ENCODE data around the gene CALML6. TPM values are rescaled to one million over a fixed set of nuclear protein-coding genes. Genes with fewer than 3 reads are reported as not detected.
A peak's percentile ranks its signal among the peaks of the same experiment; 100 is the strongest.

The CALML6 gene
- total and polyA plus RNA-seq, 2 of the 8 experiments (the other 6 are each of a cell fraction or from before 2014, with no cell fraction given): 0.54 to 1.3 TPM

- TF ChIP-seq ZNF274 (IDR thresholded peaks at IDR 0.05; ENCODE audit: borderline replicate concordance, extremely low read depth, low read length): no peak
- TF ChIP-seq TCF12 (IDR thresholded peaks at IDR 0.05; ENCODE audit: low read depth, low read length): no peak
- TF ChIP-seq SIRT6 (IDR thresholded peaks at IDR 0.05; ENCODE audit: low read length): no peak
- peak; percentile 55 to 85; a peak in 1 of 4 replicates for TF ChIP-seq HDAC2 (IDR thresholded peaks at IDR 0.05; ENCODE audit: borderline replicate concordance in 1 of 2, low read depth in 2 of 2, low read length in 2 of 2)
- TF ChIP-seq EZH2 (IDR thresholded peaks at IDR 0.05; ENCODE audit: low read depth, low read length, severe bottlenecking): no peak
- TF ChIP-seq RXRA (IDR thresholded peaks at IDR 0.05; ENCODE audit: insufficient read depth, low read depth, low read length): no peak
- TF ChIP-seq BRCA1 (IDR thresholded peaks at IDR 0.05; ENCODE audit: low read depth, low read length): no peak
- no peak for TF ChIP-seq SRF (IDR thresholded peaks at IDR 0.05; ENCODE audit: low read depth, low read length)
- no peak for TF ChIP-seq KDM4A (IDR thresholded peaks at IDR 0.05; ENCODE audit: low read depth, low read length, severe bottlenecking)
- TF ChIP-seq SP1 (IDR thresholded peaks at IDR 0.05; ENCODE audit: low read depth, low read length): no peak
- no peak for TF ChIP-seq JUND (IDR thresholded peaks at IDR 0.05; ENCODE audit: low read length)
- 0 out of 2 replicates have a peak, but pooled peaks have one; percentile 23 for TF ChIP-seq RFX5 (IDR thresholded peaks at IDR 0.05; ENCODE audit: borderline replicate concordance, low read depth, low read length)
- peak; percentile 89 to 98 (median 96) for TF ChIP-seq CTCF (IDR thresholded peaks at IDR 0.05; ENCODE audit: control extremely low read depth in 1 of 3, insufficient read depth in 1 of 3, low read depth in 1 of 3, low read length in 3 of 3)
- 0 out of 2 replicates have a peak, but pooled peaks have one; percentile 4 for TF ChIP-seq YY1 (IDR thresholded peaks at IDR 0.05; ENCODE audit: low read depth, low read length)
- no peak for TF ChIP-seq KDM5A (IDR thresholded peaks at IDR 0.05; ENCODE audit: low read length)
- peak; percentile 68 for TF ChIP-seq MAX (IDR thresholded peaks at IDR 0.05)
- peak; percentile 86 for TF ChIP-seq TEAD4 (IDR thresholded peaks at IDR 0.05; ENCODE audit: low read depth, low read length)
- TF ChIP-seq CBX5 (IDR thresholded peaks at IDR 0.05; ENCODE audit: low read depth, low read length): no peak
- no peak for TF ChIP-seq HDAC6 (IDR thresholded peaks at IDR 0.05; ENCODE audit: low read depth, low read length)
- peak; percentile 50 for TF ChIP-seq ASH2L (IDR thresholded peaks at IDR 0.05; ENCODE audit: low read length)
These were observed 44.9 kb downstream of the CALML6 start (continued) for GRCh38 chr1:1959840-1960479.
